ENCODE results near the gene MORN1.

Gene MORN1

DNA sequence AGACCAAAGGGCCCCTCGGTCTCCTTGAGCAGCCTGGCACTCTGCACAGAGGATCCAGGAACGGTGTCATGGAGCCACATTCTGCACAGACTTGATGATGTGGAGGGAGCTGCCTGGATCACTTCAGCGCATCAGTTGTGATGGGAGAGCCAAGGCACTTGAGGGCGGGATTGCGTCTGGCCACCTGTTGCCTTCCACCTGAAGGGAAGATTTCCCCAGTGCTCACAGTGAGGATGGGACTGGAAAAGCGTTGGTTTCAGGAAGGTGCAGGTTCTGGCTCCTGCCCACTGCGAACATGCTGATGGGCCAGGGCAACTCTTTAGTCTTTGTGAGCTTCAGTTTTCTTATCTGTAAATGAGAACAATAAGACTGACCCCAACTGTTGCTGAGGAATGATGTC, 2.9 kb upstream of the MORN1 start:
- no peak overlapping the region for H3K4me3 ChIP-seq (ENCODE audit: low read depth, low read length)
- peaks cover 57% of the 10 kb centered on the region for H3K36me3 ChIP-seq
- no peaks in the 10 kb centered on the region for H3K27me3 ChIP-seq (ENCODE audit: insufficient read depth, low read depth, severe bottlenecking)
- H3K9me3 ChIP-seq (ENCODE audit: severe bottlenecking): no peaks in the 10 kb centered on the region
- no peak overlapping the region; the same call in 1 of the 2 replicates for H3K27ac ChIP-seq
- no peak for DNase-seq
- TF ChIP-seq, protein P1, sequence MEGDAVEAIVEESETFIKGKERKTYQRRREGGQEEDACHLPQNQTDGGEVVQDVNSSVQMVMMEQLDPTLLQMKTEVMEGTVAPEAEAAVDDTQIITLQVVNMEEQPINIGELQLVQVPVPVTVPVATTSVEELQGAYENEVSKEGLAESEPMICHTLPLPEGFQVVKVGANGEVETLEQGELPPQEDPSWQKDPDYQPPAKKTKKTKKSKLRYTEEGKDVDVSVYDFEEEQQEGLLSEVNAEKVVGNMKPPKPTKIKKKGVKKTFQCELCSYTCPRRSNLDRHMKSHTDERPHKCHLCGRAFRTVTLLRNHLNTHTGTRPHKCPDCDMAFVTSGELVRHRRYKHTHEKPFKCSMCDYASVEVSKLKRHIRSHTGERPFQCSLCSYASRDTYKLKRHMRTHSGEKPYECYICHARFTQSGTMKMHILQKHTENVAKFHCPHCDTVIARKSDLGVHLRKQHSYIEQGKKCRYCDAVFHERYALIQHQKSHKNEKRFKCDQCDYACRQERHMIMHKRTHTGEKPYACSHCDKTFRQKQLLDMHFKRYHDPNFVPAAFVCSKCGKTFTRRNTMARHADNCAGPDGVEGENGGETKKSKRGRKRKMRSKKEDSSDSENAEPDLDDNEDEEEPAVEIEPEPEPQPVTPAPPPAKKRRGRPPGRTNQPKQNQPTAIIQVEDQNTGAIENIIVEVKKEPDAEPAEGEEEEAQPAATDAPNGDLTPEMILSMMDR (IDR thresholded peaks at IDR 0.05; ENCODE audit: low read depth, low read length): no peak

DNA sequence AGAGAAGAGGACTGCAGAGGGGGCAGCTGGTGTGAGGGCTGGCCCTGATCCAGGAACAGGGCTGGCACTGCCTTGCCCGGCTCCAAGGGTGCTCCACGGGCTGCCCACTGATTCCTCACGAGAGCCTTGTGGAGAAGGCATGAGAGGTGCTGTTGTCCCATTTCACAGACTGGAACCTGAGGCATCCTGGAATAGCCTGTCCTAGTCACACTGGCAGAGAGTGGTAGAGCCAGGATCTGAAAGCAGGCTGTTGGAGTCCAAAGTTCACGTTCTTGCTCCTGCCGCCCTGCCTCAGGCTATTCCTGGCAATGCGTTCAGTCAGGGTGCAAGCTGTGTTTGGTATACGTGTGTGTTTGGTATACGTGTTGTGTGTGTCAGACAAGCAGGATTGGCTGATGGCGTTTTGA, 2.1 kb upstream of the MORN1 start:
- no peaks in the 10 kb centered on the region for H3K27me3 ChIP-seq (ENCODE audit: insufficient read depth, low read depth, severe bottlenecking)
- peaks cover 50% of the 10 kb centered on the region for H3K36me3 ChIP-seq
- H3K9me3 ChIP-seq (ENCODE audit: severe bottlenecking): no peaks in the 10 kb centered on the region
- no peak overlapping the region for H3K27ac ChIP-seq
- TF ChIP-seq, protein P1 (IDR thresholded peaks at IDR 0.05; ENCODE audit: low read depth, low read length): no peak
- DNase-seq: no peak
- no peak overlapping the region for H3K4me3 ChIP-seq (ENCODE audit: low read depth, low read length)

DNA sequence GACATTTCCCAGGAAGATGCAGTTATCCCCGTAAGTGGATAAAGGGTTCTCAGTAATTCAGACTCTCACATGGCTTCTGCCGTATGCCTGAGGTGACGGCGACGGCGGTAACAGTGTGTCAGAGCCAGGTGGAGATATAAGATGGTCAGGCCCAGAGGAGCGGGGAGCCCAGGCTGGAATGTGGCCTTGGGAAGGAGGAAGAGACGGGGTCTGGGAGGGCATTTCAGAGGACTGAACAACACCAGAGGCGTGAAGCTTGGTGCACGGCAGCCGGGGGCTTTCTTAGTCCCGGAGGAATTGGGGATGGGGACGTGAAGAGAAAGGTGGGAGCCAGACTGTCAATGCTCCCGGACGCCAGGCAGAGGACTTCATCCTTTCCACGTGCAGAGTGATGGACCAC, 1.3 kb upstream of the MORN1 start:
- Histone ChIP-seq H3K4me3 (ENCODE audit: low read depth, low read length) (peak overlapping the region; percentile 49), H3K27me3 (ENCODE audit: insufficient read depth, low read depth, severe bottlenecking) (no peaks in the 10 kb centered on the region), H3K27ac (peak overlapping the region; percentile 71), H3K9me3 (ENCODE audit: severe bottlenecking) (no peaks in the 10 kb centered on the region), H3K36me3 (peaks cover 50% of the 10 kb centered on the region)
- DNase-seq: no peak
- TF ChIP-seq, protein P1 (IDR thresholded peaks at IDR 0.05; ENCODE audit: low read depth, low read length): no peak

DNA sequence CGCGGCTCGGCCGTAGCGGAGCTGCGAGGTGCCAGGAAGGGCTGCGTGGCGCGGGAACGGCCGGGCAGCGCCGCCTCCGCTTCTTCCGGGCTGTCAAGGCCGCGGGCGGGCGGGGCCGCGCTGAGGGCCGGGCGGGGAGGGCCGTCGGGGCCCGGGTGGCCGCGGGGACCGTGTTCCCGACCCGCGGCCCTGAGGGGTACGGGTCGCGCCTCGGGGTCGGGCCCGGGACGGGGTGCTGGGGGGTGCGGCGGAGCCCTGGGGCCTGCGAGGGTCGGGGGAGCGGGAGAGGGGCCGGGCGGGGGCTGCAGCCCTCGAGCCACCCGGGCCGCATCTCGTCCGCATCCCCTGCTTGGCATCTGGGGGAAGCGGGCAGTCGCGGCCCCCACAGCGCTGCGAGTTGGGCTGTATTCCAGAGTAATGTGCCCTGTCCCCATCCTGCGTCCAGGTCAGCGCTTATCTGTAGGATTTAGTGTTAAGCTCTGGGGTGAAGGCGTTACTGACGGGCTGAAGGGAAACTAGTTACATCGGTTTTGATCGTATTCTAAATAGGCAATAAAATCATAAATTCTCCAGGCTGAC, 666 bp upstream of the MORN1 start:
- Histone ChIP-seq H3K4me3 (ENCODE audit: low read depth, low read length) (peak overlapping the region; percentile 49), H3K36me3 (peaks cover 44% of the 10 kb centered on the region), H3K27me3 (ENCODE audit: insufficient read depth, low read depth, severe bottlenecking) (no peaks in the 10 kb centered on the region), H3K27ac (peak overlapping the region; percentile 71), H3K9me3 (ENCODE audit: severe bottlenecking) (no peaks in the 10 kb centered on the region)
- no peak for DNase-seq
- TF ChIP-seq, protein P1 (IDR thresholded peaks at IDR 0.05; ENCODE audit: low read depth, low read length): no peak

DNA sequence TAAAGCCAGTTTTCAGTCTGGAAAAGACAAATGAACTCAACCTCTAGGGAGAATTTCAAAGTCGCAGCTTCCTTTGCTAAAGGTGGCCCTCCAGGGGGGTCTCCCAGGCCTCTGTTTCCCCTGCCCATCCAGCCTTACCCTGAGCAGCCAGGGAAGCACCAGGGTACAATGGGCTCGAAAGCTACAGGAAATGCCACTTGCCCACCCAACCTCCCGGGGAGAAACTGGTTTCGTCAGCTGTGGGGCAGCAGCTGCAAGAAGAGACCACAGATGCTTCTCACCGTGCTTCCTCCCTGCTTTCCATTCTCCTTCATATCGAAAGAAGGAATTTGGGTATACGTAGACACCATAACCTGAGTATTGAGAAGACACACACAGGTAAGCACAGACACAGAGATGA, 1.7 kb downstream of the MORN1 start:
- no peak overlapping the region for H3K4me3 ChIP-seq (ENCODE audit: low read depth, low read length)
- H3K9me3 ChIP-seq (ENCODE audit: severe bottlenecking): no peaks in the 10 kb centered on the region

More for the DNA sequence above, 1.7 kb downstream of the MORN1 start:
- no peak for DNase-seq
- no peak overlapping the region for H3K27ac ChIP-seq
- H3K36me3 ChIP-seq: peaks cover 25% of the 10 kb centered on the region
- TF ChIP-seq, protein P1 (IDR thresholded peaks at IDR 0.05; ENCODE audit: low read depth, low read length): no peak
- no peaks in the 10 kb centered on the region for H3K27me3 ChIP-seq (ENCODE audit: insufficient read depth, low read depth, severe bottlenecking)
